ENCODE measurements around the gene SEC24C. TPM values are rescaled to one million over a fixed set of nuclear protein-coding genes. Genes with fewer than 3 reads are reported as not detected.

SEC24C gene
- total and polyA plus RNA-seq, 2 experiments from 2014 or later: 46.8 to 59.4 TPM

GRCh38 chr10:73746721-73747120 is 2.5 kb downstream of the SEC24C start:
- no peak overlapping the region for H3K4me3 ChIP-seq
- H3K9me2 ChIP-seq (replicated peaks; ENCODE audit: insufficient read depth): no peaks in the 10 kb centered on the region
- WGBS (ENCODE audit: low lambda C conversion rate, missing lambda C conversion rate): 91% methylated on average over 2 of the region's 2 CpGs
- no peaks in the 10 kb centered on the region for H3K36me3 ChIP-seq (replicated peaks; ENCODE audit: insufficient read depth, low read depth)
- no peaks in the 10 kb centered on the region for H3K9me3 ChIP-seq (ENCODE audit: low read depth)
- peaks cover 19% of the 10 kb centered on the region for H3K4me1 ChIP-seq (ENCODE audit: insufficient read depth)
- TF ChIP-seq EZH2phosphoT487 (IDR thresholded peaks at IDR 0.05; ENCODE audit: low read depth, severe bottlenecking, unreplicated experiment): no peak
- no peak for TF ChIP-seq CTCF (IDR thresholded peaks at IDR 0.05; ENCODE audit: poor library complexity)
- TF ChIP-seq EZH2 (IDR thresholded peaks at IDR 0.05; ENCODE audit: borderline replicate concordance): no peak
- DNase-seq (ENCODE audit: low spot score): no peak
- no peak overlapping the region for H3K4me2 ChIP-seq
- no peak overlapping the region for H2AFZ ChIP-seq
- H3K27ac ChIP-seq: no peak overlapping the region
- H4K20me1 ChIP-seq (ENCODE audit: insufficient read depth, poor library complexity, severe bottlenecking): peaks cover 10% of the 10 kb centered on the region
- peaks cover 90% of the 10 kb centered on the region for H3K79me2 ChIP-seq
- no peaks in the 10 kb centered on the region for H3K27me3 ChIP-seq

GRCh38 chr10:73750819-73751218 is 6.6 kb downstream of the SEC24C start:
- Histone ChIP-seq H3K4me3 (no peak overlapping the region), H3K27me3 (no peaks in the 10 kb centered on the region), H3K4me1 (ENCODE audit: insufficient read depth) (peaks cover 4% of the 10 kb centered on the region), H3K36me3 (replicated peaks; ENCODE audit: insufficient read depth, low read depth) (no peaks in the 10 kb centered on the region), H2AFZ (no peak overlapping the region), H4K20me1 (ENCODE audit: insufficient read depth, poor library complexity, severe bottlenecking) (peaks cover 12% of the 10 kb centered on the region), H3K27ac (no peak overlapping the region), H3K9me2 (replicated peaks; ENCODE audit: insufficient read depth) (no peaks in the 10 kb centered on the region), H3K9me3 (ENCODE audit: low read depth) (no peaks in the 10 kb centered on the region), H3K79me2 (peaks cover 92% of the 10 kb centered on the region), H3K4me2 (peak overlapping the region; percentile 15)
- DNase-seq (ENCODE audit: low spot score): no peak
- WGBS (ENCODE audit: low lambda C conversion rate, missing lambda C conversion rate): 75% methylated on average over 1 of the region's 1 CpG
- no peak for TF ChIP-seq EZH2 (IDR thresholded peaks at IDR 0.05; ENCODE audit: borderline replicate concordance)

GRCh38 chr10:73756183-73756582 is 12.0 kb downstream of the SEC24C start:
- H4K20me1 ChIP-seq (ENCODE audit: insufficient read depth, poor library complexity, severe bottlenecking): peaks cover 5% of the 10 kb centered on the region
- H3K4me2 ChIP-seq: no peak overlapping the region
- no peak for DNase-seq (ENCODE audit: low spot score)
- H3K27me3 ChIP-seq: no peaks in the 10 kb centered on the region
- H2AFZ ChIP-seq: no peak overlapping the region
- no peak for TF ChIP-seq EZH2 (IDR thresholded peaks at IDR 0.05; ENCODE audit: borderline replicate concordance)
- H3K27ac ChIP-seq: no peak overlapping the region
- H3K4me3 ChIP-seq: no peak overlapping the region
- no peaks in the 10 kb centered on the region for H3K4me1 ChIP-seq (ENCODE audit: insufficient read depth)
- WGBS (ENCODE audit: low lambda C conversion rate, missing lambda C conversion rate): 59% methylated on average over 1 of the region's 1 CpG
- peaks cover 5% of the 10 kb centered on the region for H3K36me3 ChIP-seq (replicated peaks; ENCODE audit: insufficient read depth, low read depth)
- no peaks in the 10 kb centered on the region for H3K9me2 ChIP-seq (replicated peaks; ENCODE audit: insufficient read depth)
- peaks cover 60% of the 10 kb centered on the region for H3K79me2 ChIP-seq
- H3K9me3 ChIP-seq (ENCODE audit: low read depth): no peaks in the 10 kb centered on the region

- H3K79me2 ChIP-seq: peaks cover 35% of the 10 kb centered on the region
- TF ChIP-seq CTCF (IDR thresholded peaks at IDR 0.05; ENCODE audit: poor library complexity) (no peak), EZH2phosphoT487 (IDR thresholded peaks at IDR 0.05; ENCODE audit: low read depth, severe bottlenecking, unreplicated experiment) (no peak), EZH2 (IDR thresholded peaks at IDR 0.05; ENCODE audit: borderline replicate concordance) (no peak)
- no peak overlapping the region for H3K4me3 ChIP-seq
- DNase-seq (ENCODE audit: low spot score): no peak
- no peak overlapping the region for H3K4me2 ChIP-seq
- WGBS (ENCODE audit: low lambda C conversion rate, missing lambda C conversion rate): 91% methylated on average over 9 of the region's 9 CpGs
- H4K20me1 ChIP-seq (ENCODE audit: insufficient read depth, poor library complexity, severe bottlenecking): peaks cover 2% of the 10 kb centered on the region
- no peaks in the 10 kb centered on the region for H3K27me3 ChIP-seq
- H3K36me3 ChIP-seq (replicated peaks; ENCODE audit: insufficient read depth, low read depth): peaks cover 5% of the 10 kb centered on the region
- no peak overlapping the region for H2AFZ ChIP-seq
- H3K9me2 ChIP-seq (replicated peaks; ENCODE audit: insufficient read depth): no peaks in the 10 kb centered on the region
- H3K9me3 ChIP-seq (ENCODE audit: low read depth): no peaks in the 10 kb centered on the region
- H3K4me1 ChIP-seq (ENCODE audit: insufficient read depth): no peaks in the 10 kb centered on the region
- H3K27ac ChIP-seq: peak overlapping the region; percentile 40
These were observed 14.7 kb downstream of the SEC24C start for GRCh38 chr10:73758704-73759511.
